PC-3 (cell line): ENCODE data around the gene ARHGEF7. TPM values are rescaled to one million over a fixed set of nuclear protein-coding genes. Genes with fewer than 3 reads are reported as not detected.

ENCODE experiments used
- ATAC-seq: fragments of 200-7000 bp; cut with Tn5 transposase; 2 replicates; pipeline ENCODE4 v1.9.1; 2020; ENCODE audit warnings: mild to moderate bottlenecking, moderate library complexity
- BruUV-seq: library from RNA; stranded (reverse); fragments of 400-500 nt; replicated peaks from 2 replicates; lab custom pipeline; 2021; lab: Mats Ljungman, UMichigan
- CTCF ChIA-PET: fragments of 300-600 bp; sonication (Branson Sonifier 250); formaldehyde crosslinking; loops from one replicate; lab custom pipeline; 2022; ENCODE audit warnings: antibody characterized with exemption; lab: Charles Lee
- POLR2A ChIA-PET: fragments of 300-600 bp; sonication (Branson Sonifier 250); formaldehyde crosslinking; loops from one replicate; lab custom pipeline; 2022; ENCODE audit warnings: antibody characterized with exemption; ENCODE audit not compliant: unreplicated experiment; lab: Charles Lee
- DNase-seq: peaks from one replicate; pipeline ENCODE4 v3.0.0-alpha.2; 2015
- H2AFZ ChIP-seq: fragments of 300-600 bp; sonication (generic); 2 replicates; pipeline ENCODE4 v1.6.0; 2016; ENCODE audit warnings: antibody characterized with exemption, low read length
- H3F3A ChIP-seq: fragments of 300-600 bp; sonication (generic); one replicate; pipeline ENCODE4 v1.6.0; 2017; ENCODE audit warnings: antibody characterized with exemption, low read length, control low read depth, mild to moderate bottlenecking; ENCODE audit not compliant: unreplicated experiment
- H3K27ac ChIP-seq: fragments of 300-600 bp; sonication (generic); 2 replicates; pipeline ENCODE4 v1.5.1; 2016; ENCODE audit warnings: mild to moderate bottlenecking, low read length
- H3K27me3 ChIP-seq: fragments of 300-600 bp; sonication (generic); 2 replicates; pipeline ENCODE4 v1.6.1; 2016; ENCODE audit warnings: low read length, mixed read lengths
- H3K36me3 ChIP-seq: fragments of 300-600 bp; sonication (generic); 2 replicates; pipeline ENCODE4 v1.6.1; 2016; ENCODE audit warnings: low read depth, mixed run types, low read length, mixed read lengths
- H3K4me1 ChIP-seq: fragments of 300-600 bp; sonication (generic); 2 replicates; pipeline ENCODE4 v1.5.1; 2016; ENCODE audit warnings: low read length; ENCODE audit not compliant: insufficient read depth
- H3K4me2 ChIP-seq: fragments of 300-600 bp; sonication (generic); 2 replicates; pipeline ENCODE4 v1.6.0; 2016; ENCODE audit warnings: low read length
- H3K4me3 ChIP-seq: fragments of 300-600 bp; sonication (generic); 2 replicates; pipeline ENCODE4 v1.5.1; 2016; ENCODE audit warnings: mild to moderate bottlenecking, low read length, mixed read lengths
- H3K79me2 ChIP-seq: fragments of 300-600 bp; sonication (generic); 2 replicates; pipeline ENCODE4 v1.6.1; 2017; ENCODE audit warnings: low read length, mixed read lengths
- H3K9ac ChIP-seq: fragments of 300-600 bp; sonication (generic); 2 replicates; pipeline ENCODE4 v1.6.0; 2016; ENCODE audit warnings: mild to moderate bottlenecking, low read length
- H3K9me2 ChIP-seq: fragments of 300-600 bp; sonication (generic); replicated peaks from 2 replicates; pipeline ENCODE4 v1.6.1; 2016; ENCODE audit warnings: mixed run types, low read length, mixed read lengths
- H3K9me3 ChIP-seq: fragments of 300-600 bp; sonication (generic); 2 replicates; pipeline ENCODE4 v1.6.1; 2016; ENCODE audit warnings: low read length, mixed read lengths
- H4K20me1 ChIP-seq: fragments of 300-600 bp; sonication (generic); 2 replicates; pipeline ENCODE4 v1.6.1; 2016; ENCODE audit warnings: low read length, mixed read lengths
- CTCF ChIP-seq: fragments of 300-600 bp; sonication (generic); conservative IDR thresholded peaks from 2 replicates; pipeline ENCODE4 v1.5.1; 2017; ENCODE audit warnings: antibody characterized with exemption, low read depth, mild to moderate bottlenecking, low read length
- EZH2 ChIP-seq: fragments of 300-600 bp; sonication (generic); IDR thresholded peaks from one replicate; pipeline ENCODE4 v1.6.1; 2017; ENCODE audit warnings: antibody characterized with exemption, mild to moderate bottlenecking, low read length; ENCODE audit not compliant: unreplicated experiment
- EZH2phosphoT487 ChIP-seq: fragments of 300-600 bp; sonication (generic); IDR thresholded peaks from 2 replicates; pipeline ENCODE4 v1.6.1; 2018; ENCODE audit warnings: mild to moderate bottlenecking, antibody characterized with exemption, low read length, borderline replicate concordance
- intact Hi-C: fragments of 100-400 bp; cut with micrococcal nuclease; formaldehyde crosslinking; loops from 2 replicates; pipeline ENCODE4 v1.9.0; 2023
- total RNA-seq: library from RNA; depleted of rRNA; stranded (reverse); fragments of >200 nt; gene quantifications from 2 replicates; pipeline ENCODE4 v1.2.3, GENCODE V29; 2014

ARHGEF7 gene
- total RNA-seq, 1 experiment from 2014 or later, result 14.7 TPM

- intact Hi-C loops, result no loop called here
- H3K4me2 ChIP-seq, result no peak overlapping the region
- peaks cover 7% of the 10 kb centered on the region for H3K36me3 ChIP-seq
- no peaks in the 10 kb centered on the region for H3K4me1 ChIP-seq
- H3K27ac ChIP-seq, result no peak overlapping the region
- H3K9me3 ChIP-seq, result no peaks in the 10 kb centered on the region
- DNase-seq (no peak), ATAC-seq (no peak)
- POLR2A ChIA-PET, result no interaction called here
- no peaks in the 10 kb centered on the region for H3K9me2 ChIP-seq
- H3K9ac ChIP-seq, result no peak overlapping the region
- no peaks in the 10 kb centered on the region for H3F3A ChIP-seq
- CTCF ChIA-PET, result no interaction called here
- no TSS peak for BruUV-seq
- no peak overlapping the region for H3K4me3 ChIP-seq
- TF ChIP-seq EZH2 (no peak), CTCF (no peak)
- H3K27me3 ChIP-seq, result no peaks in the 10 kb centered on the region
- no peaks in the 10 kb centered on the region for H3K79me2 ChIP-seq
- H4K20me1 ChIP-seq, result no peaks in the 10 kb centered on the region
- H2AFZ ChIP-seq, result no peak overlapping the region
These were observed 183.3 kb downstream of the ARHGEF7 start for GRCh38 chr13:111298214-111298975.

- H2AFZ ChIP-seq, result no peak overlapping the region
- TF ChIP-seq CTCF (no peak), EZH2 (no peak), EZH2phosphoT487 (no peak)
- intact Hi-C loops, result no loop called here
- H3K27me3 ChIP-seq, result no peaks in the 10 kb centered on the region
- ChIA-PET CTCF (no interaction called here), POLR2A (no interaction called here)
- no peak overlapping the region for H3K4me3 ChIP-seq
- no peaks in the 10 kb centered on the region for H4K20me1 ChIP-seq
- BruUV-seq, result no TSS peak
- no peak overlapping the region for H3K4me2 ChIP-seq
- peaks cover 9% of the 10 kb centered on the region; the same call in 1 of the 2 replicates for H3K36me3 ChIP-seq
- no peak overlapping the region for H3K9ac ChIP-seq
- H3K4me1 ChIP-seq, result no peaks in the 10 kb centered on the region
- ATAC-seq, result no peak
- no peaks in the 10 kb centered on the region for H3K9me3 ChIP-seq
- no peaks in the 10 kb centered on the region for H3F3A ChIP-seq
- no peak overlapping the region for H3K27ac ChIP-seq
- H3K9me2 ChIP-seq, result no peaks in the 10 kb centered on the region
- no peak for DNase-seq
- no peaks in the 10 kb centered on the region for H3K79me2 ChIP-seq
These were observed 187.1 kb downstream of the ARHGEF7 start for GRCh38 chr13:111302045-111302726.

GRCh38 chr13:111303559-111303958, 188.4 kb downstream of the ARHGEF7 start:
- intact Hi-C loops, result no loop called here
- CTCF ChIA-PET, result no interaction called here

More at GRCh38 chr13:111303559-111303958, 188.4 kb downstream of the ARHGEF7 start:
- H3K27ac ChIP-seq, result no peak overlapping the region
- no peaks in the 10 kb centered on the region for H4K20me1 ChIP-seq
- no peaks in the 10 kb centered on the region for H3F3A ChIP-seq
- POLR2A ChIA-PET, result no interaction called here
- H3K9me2 ChIP-seq, result no peaks in the 10 kb centered on the region
- H3K9ac ChIP-seq, result no peak overlapping the region
- no peaks in the 10 kb centered on the region for H3K4me1 ChIP-seq
- ATAC-seq, result no peak
- no peak for TF ChIP-seq CTCF
- no peak for TF ChIP-seq EZH2
- no peak for TF ChIP-seq EZH2phosphoT487
- no peaks in the 10 kb centered on the region for H3K79me2 ChIP-seq
- no peaks in the 10 kb centered on the region for H3K27me3 ChIP-seq
- BruUV-seq, result no TSS peak
- no peak overlapping the region for H3K4me2 ChIP-seq
- no peak overlapping the region for H3K4me3 ChIP-seq
- DNase-seq, result no peak
- peaks cover 9% of the 10 kb centered on the region; the same call in 1 of the 2 replicates for H3K36me3 ChIP-seq
- no peaks in the 10 kb centered on the region for H3K9me3 ChIP-seq
- no peak overlapping the region for H2AFZ ChIP-seq
